ENCODE measurements around the gene CORO1C. TPM values are rescaled to one million over a fixed set of nuclear protein-coding genes. Genes with fewer than 3 reads are reported as not detected.

CORO1C gene
- total and polyA plus RNA-seq, 9 of the 15 experiments (the other 6 are each of a cell fraction or from before 2014, with no cell fraction given), result 55.2 to 280 (median 150) TPM

DNA sequence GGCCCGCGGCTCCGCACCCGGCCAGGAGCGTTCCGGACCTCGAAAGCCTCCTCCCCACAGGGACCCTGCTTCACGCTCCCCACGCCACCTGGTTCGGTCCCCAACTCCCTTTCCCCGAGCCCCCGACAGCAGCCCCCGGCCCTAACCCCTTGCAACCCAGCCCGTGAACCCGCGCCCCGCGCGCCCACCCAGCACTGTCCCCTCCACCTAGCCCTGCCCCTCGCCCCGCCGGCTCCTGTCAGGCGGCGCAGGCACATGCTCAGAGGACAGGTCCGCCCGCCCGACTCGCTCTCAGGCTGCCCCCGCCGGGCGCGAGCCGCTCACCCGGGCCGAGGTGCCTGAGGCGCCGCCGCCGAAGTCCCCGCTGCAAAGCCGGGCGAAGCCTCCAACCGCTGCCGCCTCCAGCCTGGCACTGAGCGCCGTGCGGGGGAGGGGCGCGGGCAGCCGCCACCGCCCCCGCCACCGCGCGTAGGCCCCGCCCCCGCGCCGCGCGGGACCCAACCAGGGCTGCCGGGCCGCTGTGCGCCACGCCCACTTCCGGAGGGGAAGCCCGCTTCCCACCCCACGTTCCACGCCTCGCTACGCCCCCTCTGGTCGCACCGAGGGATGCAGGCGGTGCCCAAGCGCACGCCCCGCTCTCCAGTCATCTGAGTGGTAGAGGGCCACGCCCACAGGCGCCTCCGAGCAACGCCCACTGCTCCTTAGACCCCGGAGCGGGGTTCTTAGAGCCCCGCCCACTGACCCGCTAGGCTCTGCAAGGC, at the start of gene CORO1C (continued):
- TF ChIP-seq, protein P1, sequence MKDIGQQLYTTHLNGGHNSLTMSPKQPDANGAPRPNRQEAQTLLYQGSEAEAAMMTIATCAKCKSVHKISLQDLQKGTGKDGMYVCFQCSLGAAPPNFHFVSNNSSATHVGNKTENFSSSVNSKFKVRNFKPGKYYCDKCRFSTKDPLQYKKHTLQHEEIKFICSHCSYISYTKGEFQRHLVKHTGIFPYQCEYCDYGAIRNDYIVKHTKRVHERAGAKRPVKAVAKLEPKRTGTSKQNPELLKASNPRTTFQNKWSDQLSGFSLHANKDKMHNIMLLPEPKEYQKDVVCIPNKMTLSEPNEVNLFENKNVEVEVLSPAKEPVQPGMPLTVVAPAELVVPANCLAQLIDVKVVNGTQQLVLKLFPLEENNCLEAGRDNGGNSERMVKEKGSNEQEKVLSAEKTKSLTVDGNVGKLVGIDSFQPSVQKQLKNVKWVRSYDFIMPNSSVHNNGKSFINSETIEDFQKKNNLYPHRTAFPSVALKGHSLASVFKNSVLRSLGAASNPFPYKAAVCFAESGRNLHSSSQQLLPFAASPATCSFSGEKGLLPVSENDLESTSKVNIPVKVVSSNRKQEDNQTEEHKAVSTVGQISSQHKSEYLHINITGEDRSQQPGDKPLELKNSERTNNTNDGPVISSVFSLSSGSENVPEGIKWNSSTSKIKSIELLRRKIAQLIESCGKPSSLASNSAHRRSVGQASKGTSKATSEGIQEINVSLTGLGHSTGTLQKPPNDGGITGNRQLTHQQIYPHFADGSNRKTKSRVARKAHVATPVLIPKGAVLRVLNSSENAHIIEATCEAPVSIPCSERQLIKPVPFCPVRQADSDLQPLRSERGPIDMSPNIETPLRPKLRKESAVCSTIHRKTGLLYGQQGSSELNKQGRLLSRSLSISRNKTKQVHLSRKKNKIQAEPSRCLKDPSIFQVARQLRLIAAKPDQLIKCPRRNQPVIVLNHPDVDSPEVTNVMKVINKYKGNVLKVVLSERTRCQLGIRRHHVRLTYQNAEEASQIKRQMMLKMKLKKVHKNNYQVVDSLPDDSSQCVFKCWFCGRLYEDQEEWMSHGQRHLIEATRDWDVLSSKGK (CRISPR knock-in tag; IDR thresholded peaks at IDR 0.05), result no peak
- TF ChIP-seq RFX1 (IDR thresholded peaks at IDR 0.05) (peak; percentile 14; the same call in 1 of the 2 replicates), PTBP1 (IDR thresholded peaks at IDR 0.05; ENCODE audit: low read depth, low read length) (no peak), SMARCA4 (IDR thresholded peaks at IDR 0.05) (no peak), ZNF133 (CRISPR knock-in tag; IDR thresholded peaks at IDR 0.05) (no peak), NCOA1 (IDR thresholded peaks at IDR 0.05; ENCODE audit: low read depth) (no peak; the same call in 1 of the 2 replicates), SIN3A (IDR thresholded peaks at IDR 0.05; ENCODE audit: borderline replicate concordance in 2 of 2, control insufficient read depth in 1 of 2, low read depth in 2 of 2, low read length in 2 of 2) (peak; percentile 46 to 92; a peak in 3 of 4 replicates), POLR2B (IDR thresholded peaks at IDR 0.05; ENCODE audit: low read depth, partially characterized antibody) (no peak), EHMT2 (IDR thresholded peaks at IDR 0.05) (no peak), RUNX1 (IDR thresholded peaks at IDR 0.05; ENCODE audit: low read depth) (no peak), RB1 (IDR thresholded peaks at IDR 0.05; ENCODE audit: low read depth) (peak; percentile 95), BRCA1 (IDR thresholded peaks at IDR 0.05) (no peak), BRCA1 (CRISPR knock-in tag; IDR thresholded peaks at IDR 0.05) (no peak), SP1 (CRISPR knock-in tag; IDR thresholded peaks at IDR 0.05) (peak; percentile 98), HNRNPUL1 (IDR thresholded peaks at IDR 0.05; ENCODE audit: low read length) (no peak), ZNF584 (CRISPR knock-in tag; IDR thresholded peaks at IDR 0.05; ENCODE audit: low read depth) (no peak)
- TF ChIP-seq, protein P2, sequence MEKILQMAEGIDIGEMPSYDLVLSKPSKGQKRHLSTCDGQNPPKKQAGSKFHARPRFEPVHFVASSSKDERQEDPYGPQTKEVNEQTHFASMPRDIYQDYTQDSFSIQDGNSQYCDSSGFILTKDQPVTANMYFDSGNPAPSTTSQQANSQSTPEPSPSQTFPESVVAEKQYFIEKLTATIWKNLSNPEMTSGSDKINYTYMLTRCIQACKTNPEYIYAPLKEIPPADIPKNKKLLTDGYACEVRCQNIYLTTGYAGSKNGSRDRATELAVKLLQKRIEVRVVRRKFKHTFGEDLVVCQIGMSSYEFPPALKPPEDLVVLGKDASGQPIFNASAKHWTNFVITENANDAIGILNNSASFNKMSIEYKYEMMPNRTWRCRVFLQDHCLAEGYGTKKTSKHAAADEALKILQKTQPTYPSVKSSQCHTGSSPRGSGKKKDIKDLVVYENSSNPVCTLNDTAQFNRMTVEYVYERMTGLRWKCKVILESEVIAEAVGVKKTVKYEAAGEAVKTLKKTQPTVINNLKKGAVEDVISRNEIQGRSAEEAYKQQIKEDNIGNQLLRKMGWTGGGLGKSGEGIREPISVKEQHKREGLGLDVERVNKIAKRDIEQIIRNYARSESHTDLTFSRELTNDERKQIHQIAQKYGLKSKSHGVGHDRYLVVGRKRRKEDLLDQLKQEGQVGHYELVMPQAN (IDR thresholded peaks at IDR 0.05; ENCODE audit: borderline replicate concordance), result peak; percentile 65
- TF ChIP-seq, protein P3, sequence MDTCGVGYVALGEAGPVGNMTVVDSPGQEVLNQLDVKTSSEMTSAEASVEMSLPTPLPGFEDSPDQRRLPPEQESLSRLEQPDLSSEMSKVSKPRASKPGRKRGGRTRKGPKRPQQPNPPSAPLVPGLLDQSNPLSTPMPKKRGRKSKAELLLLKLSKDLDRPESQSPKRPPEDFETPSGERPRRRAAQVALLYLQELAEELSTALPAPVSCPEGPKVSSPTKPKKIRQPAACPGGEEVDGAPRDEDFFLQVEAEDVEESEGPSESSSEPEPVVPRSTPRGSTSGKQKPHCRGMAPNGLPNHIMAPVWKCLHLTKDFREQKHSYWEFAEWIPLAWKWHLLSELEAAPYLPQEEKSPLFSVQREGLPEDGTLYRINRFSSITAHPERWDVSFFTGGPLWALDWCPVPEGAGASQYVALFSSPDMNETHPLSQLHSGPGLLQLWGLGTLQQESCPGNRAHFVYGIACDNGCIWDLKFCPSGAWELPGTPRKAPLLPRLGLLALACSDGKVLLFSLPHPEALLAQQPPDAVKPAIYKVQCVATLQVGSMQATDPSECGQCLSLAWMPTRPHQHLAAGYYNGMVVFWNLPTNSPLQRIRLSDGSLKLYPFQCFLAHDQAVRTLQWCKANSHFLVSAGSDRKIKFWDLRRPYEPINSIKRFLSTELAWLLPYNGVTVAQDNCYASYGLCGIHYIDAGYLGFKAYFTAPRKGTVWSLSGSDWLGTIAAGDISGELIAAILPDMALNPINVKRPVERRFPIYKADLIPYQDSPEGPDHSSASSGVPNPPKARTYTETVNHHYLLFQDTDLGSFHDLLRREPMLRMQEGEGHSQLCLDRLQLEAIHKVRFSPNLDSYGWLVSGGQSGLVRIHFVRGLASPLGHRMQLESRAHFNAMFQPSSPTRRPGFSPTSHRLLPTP (IDR thresholded peaks at IDR 0.05; ENCODE audit: borderline replicate concordance, extremely low read depth, insufficient read length), result no peak
- TF ChIP-seq, protein P4, sequence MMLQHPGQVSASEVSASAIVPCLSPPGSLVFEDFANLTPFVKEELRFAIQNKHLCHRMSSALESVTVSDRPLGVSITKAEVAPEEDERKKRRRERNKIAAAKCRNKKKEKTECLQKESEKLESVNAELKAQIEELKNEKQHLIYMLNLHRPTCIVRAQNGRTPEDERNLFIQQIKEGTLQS (IDR thresholded peaks at IDR 0.05), result no peak
- TF ChIP-seq, protein P4 (CRISPR knock-in tag; conservative IDR thresholded peaks at IDR 0.05), result no peak
